ENCODE data around the gene EML3.
A peak's percentile ranks its signal among the peaks of the same experiment; 100 is the strongest.

EML3 gene

DNA sequence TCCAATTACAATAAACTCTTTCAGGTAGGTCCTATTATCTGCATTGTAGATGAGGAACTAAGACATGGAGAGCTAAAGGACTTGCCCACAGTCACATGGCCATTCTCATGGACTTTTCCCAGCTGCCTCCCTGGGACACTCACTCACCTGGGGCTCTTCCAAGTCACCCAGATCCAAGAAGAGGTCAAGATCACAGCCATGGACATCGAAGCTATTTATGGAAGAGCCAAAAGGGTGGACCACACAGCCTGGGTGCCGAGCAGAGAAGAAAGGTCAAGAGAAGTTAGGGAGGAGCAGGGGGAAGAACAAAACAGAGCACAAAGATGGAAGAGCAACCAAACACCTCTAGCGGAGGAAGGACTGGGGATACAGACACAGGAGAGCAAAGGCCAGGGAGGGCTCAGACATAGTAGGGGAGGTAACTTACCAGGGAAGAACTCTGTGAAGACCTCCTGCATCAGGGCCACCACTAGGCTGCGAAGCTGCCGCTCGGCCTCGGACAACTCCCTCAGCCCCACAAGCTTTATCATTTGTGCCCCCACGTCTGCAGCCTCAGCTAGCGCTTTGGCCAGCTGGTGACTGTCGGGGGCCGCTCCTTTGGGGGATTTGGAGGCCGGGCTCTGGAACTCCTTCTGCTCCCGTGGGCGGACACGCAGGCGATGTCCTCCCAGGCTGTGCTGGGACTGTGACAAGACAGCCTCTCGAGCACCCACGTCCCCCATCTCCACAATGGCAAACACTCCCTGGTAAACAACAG, 31.4 kb downstream of the EML3 start:
- H3K27me3 ChIP-seq (replicated peaks; ENCODE audit: control insufficient read depth, insufficient read depth, low read length, poor library complexity, severe bottlenecking), result no peaks in the 10 kb centered on the region
- peaks cover 46% of the 10 kb centered on the region for H3K36me3 ChIP-seq (ENCODE audit: control insufficient read depth, insufficient read depth, low read length)
- H3K4me3 ChIP-seq (ENCODE audit: insufficient read depth, low read depth, low read length, poor library complexity, severe bottlenecking), result no peak overlapping the region
- no peaks in the 10 kb centered on the region for H3K4me1 ChIP-seq (ENCODE audit: control insufficient read depth, insufficient read depth, low read length, poor library complexity, severe bottlenecking)
- no peaks in the 10 kb centered on the region for H3K9me3 ChIP-seq (ENCODE audit: control insufficient read depth, low read length)
- no peak overlapping the region for H3K27ac ChIP-seq (ENCODE audit: insufficient read depth, low read length, poor library complexity, severe bottlenecking)
- no peak for DNase-seq

DNA sequence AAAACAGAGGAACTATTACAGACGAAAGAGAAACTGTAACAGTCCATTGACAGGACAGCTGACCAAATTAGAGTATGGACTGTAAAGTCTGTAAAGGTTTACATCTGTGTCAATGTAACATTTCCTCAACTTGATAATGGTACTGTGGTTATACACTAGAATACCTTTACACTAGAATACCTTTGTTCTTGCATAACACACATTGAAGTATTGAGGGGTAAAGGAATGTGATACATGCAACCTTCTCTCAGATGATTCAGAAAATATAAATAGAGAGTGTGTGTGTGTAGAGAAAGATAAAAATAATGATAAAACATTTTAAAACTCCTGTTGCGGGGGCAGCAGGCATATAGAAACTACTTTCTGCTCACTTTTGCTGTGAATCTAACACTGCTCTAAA, 33.3 kb downstream of the EML3 start:
- DNase-seq, result no peak
- peaks cover 36% of the 10 kb centered on the region for H3K36me3 ChIP-seq (ENCODE audit: control insufficient read depth, insufficient read depth, low read length)
- H3K9me3 ChIP-seq (ENCODE audit: control insufficient read depth, low read length), result no peaks in the 10 kb centered on the region
- H3K4me1 ChIP-seq (ENCODE audit: control insufficient read depth, insufficient read depth, low read length, poor library complexity, severe bottlenecking), result no peaks in the 10 kb centered on the region
- H3K27me3 ChIP-seq (replicated peaks; ENCODE audit: control insufficient read depth, insufficient read depth, low read length, poor library complexity, severe bottlenecking), result no peaks in the 10 kb centered on the region
- no peak overlapping the region for H3K27ac ChIP-seq (ENCODE audit: insufficient read depth, low read length, poor library complexity, severe bottlenecking)
- H3K4me3 ChIP-seq (ENCODE audit: insufficient read depth, low read depth, low read length, poor library complexity, severe bottlenecking), result no peak overlapping the region

DNA sequence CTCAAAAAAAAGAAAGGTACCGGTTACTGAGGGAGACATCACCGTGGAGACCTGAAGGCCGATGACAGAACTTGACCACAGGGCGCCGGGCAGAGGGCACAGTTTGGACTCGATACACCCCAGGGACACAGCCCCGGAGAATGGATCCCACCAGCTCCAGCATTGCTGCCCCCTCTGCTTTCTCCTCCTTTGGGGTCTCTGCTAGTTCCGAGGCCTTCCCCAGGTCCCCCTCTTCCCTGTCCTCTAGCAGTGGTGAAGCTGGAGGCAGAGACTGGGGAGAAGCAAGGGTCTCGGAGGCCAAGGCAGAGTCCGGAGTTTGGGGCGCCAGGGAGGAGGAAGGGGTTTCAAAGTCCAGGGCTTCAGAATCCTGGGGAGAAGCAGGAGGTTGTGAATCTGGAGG, 34.0 kb downstream of the EML3 start:
- Histone ChIP-seq H3K4me1 (ENCODE audit: control insufficient read depth, insufficient read depth, low read length, poor library complexity, severe bottlenecking) (no peaks in the 10 kb centered on the region), H3K9me3 (ENCODE audit: control insufficient read depth, low read length) (no peaks in the 10 kb centered on the region), H3K36me3 (ENCODE audit: control insufficient read depth, insufficient read depth, low read length) (peaks cover 34% of the 10 kb centered on the region), H3K4me3 (ENCODE audit: insufficient read depth, low read depth, low read length, poor library complexity, severe bottlenecking) (no peak overlapping the region), H3K27ac (ENCODE audit: insufficient read depth, low read length, poor library complexity, severe bottlenecking) (no peak overlapping the region), H3K27me3 (replicated peaks; ENCODE audit: control insufficient read depth, insufficient read depth, low read length, poor library complexity, severe bottlenecking) (no peaks in the 10 kb centered on the region)
- no peak for DNase-seq

DNA sequence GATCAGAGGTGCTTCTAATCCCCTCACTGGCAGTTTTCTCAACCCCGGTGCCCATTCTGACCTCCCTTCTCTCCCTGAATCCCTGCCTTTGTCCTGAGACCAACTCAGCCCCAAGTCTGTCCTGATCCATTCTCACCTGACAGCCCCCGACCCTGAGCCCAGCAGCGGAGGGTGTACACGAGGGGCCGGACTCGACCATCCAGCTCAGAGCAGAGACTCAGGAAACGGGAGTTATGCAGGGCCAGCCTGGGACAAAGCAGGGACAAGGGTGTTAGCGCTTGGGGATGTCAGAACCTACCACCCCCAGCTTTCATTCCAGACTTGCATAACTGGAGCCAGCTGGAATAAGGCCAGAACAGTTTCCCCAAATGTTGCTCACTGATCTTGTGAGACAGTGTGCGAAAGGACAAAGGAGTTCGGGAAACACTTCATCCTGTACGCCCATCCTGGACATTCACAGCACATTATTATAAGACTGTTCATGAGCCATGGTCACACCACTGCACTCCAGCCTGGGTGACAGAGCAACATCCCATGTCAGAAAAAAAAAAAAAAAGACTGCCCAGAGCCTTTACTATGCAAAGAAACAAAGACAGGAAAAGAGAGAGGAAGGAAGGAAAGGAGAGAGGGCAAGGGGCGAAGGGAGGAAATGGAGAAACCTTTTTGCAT, 35.4 kb downstream of the EML3 start:
- H3K27ac ChIP-seq (ENCODE audit: insufficient read depth, low read length, poor library complexity, severe bottlenecking), result no peak overlapping the region

DNA sequence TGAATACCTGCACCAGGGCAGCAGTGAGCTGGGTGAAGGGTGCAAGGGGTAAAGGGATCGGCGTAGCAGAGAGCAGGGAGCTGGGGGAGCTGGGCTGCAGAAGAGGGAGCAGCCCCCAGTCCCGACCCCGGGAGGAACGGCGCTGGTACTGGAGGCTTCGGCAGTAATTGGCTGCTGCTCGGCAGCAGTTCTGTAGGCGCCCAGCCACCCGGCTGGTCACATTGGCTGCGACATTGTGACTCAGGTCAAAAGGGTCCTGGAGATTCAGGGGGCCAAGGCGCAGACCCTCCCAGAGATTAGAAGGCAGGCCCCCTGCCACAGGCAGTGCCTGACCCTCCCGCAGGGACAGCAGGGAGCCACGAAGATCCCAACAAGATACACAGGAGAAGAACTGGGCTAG, 36.7 kb downstream of the EML3 start:
- peaks cover 34% of the 10 kb centered on the region for H3K36me3 ChIP-seq (ENCODE audit: control insufficient read depth, insufficient read depth, low read length)
- H3K9me3 ChIP-seq (ENCODE audit: control insufficient read depth, low read length), result no peaks in the 10 kb centered on the region
- H3K27me3 ChIP-seq (replicated peaks; ENCODE audit: control insufficient read depth, insufficient read depth, low read length, poor library complexity, severe bottlenecking), result no peaks in the 10 kb centered on the region
- no peak overlapping the region for H3K27ac ChIP-seq (ENCODE audit: insufficient read depth, low read length, poor library complexity, severe bottlenecking)
- H3K4me1 ChIP-seq (ENCODE audit: control insufficient read depth, insufficient read depth, low read length, poor library complexity, severe bottlenecking), result peaks cover 15% of the 10 kb centered on the region
- DNase-seq, result no peak
- no peak overlapping the region for H3K4me3 ChIP-seq (ENCODE audit: insufficient read depth, low read depth, low read length, poor library complexity, severe bottlenecking)

More for the DNA sequence above, 35.4 kb downstream of the EML3 start:
- Histone ChIP-seq H3K9me3 (ENCODE audit: control insufficient read depth, low read length) (no peaks in the 10 kb centered on the region), H3K36me3 (ENCODE audit: control insufficient read depth, insufficient read depth, low read length) (peaks cover 30% of the 10 kb centered on the region), H3K4me1 (ENCODE audit: control insufficient read depth, insufficient read depth, low read length, poor library complexity, severe bottlenecking) (peaks cover 12% of the 10 kb centered on the region), H3K27me3 (replicated peaks; ENCODE audit: control insufficient read depth, insufficient read depth, low read length, poor library complexity, severe bottlenecking) (no peaks in the 10 kb centered on the region), H3K4me3 (ENCODE audit: insufficient read depth, low read depth, low read length, poor library complexity, severe bottlenecking) (no peak overlapping the region)
- no peak for DNase-seq

- Histone ChIP-seq H3K27ac (ENCODE audit: insufficient read depth, low read length, poor library complexity, severe bottlenecking) (no peak overlapping the region), H3K9me3 (ENCODE audit: control insufficient read depth, low read length) (no peaks in the 10 kb centered on the region), H3K27me3 (replicated peaks; ENCODE audit: control insufficient read depth, insufficient read depth, low read length, poor library complexity, severe bottlenecking) (no peaks in the 10 kb centered on the region), H3K4me1 (ENCODE audit: control insufficient read depth, insufficient read depth, low read length, poor library complexity, severe bottlenecking) (peaks cover 15% of the 10 kb centered on the region), H3K4me3 (ENCODE audit: insufficient read depth, low read depth, low read length, poor library complexity, severe bottlenecking) (no peak overlapping the region), H3K36me3 (ENCODE audit: control insufficient read depth, insufficient read depth, low read length) (peaks cover 39% of the 10 kb centered on the region)
- DNase-seq, result no peak
Measured at GRCh38 chr11:62575156-62575555, 37.4 kb downstream of the EML3 start.

DNA sequence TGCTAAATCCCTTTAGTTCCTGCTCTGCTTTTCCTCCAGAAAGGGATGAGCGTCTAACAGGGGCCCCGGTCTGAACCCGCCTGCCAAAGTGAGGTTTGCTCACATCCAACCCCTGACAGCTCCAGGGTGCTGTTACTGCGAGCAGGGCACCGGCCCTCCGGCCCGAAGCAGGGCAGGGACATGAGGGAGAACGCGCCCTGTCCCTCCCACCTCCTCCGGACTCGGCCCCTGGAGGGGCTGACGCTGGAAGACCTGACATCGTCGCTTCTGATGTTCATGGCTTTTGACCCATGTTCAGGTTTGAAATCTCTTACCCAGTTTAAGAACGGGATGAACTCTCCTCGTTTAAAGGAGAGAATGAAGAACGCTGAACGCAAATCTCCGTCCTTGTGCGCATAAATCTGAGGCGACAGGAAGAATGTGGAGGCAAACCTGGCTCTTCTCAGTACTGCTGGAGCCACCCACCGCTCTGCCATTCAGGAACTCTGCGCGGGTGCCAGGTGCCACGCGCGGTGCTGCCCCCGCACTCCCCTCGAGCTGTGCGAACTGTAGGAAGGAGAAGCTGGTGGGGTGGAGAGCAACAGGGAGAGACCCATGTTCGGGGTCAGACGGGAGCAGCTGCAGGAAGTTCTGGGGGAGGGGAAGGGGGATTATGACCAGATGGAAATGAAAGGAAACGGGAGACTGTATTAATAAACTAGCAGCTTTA, 38.1 kb downstream of the EML3 start:
- H3K9me3 ChIP-seq (ENCODE audit: control insufficient read depth, low read length), result no peaks in the 10 kb centered on the region
- no peak for DNase-seq
- peak overlapping the region; percentile 84 for H3K4me3 ChIP-seq (ENCODE audit: insufficient read depth, low read depth, low read length, poor library complexity, severe bottlenecking)
- H3K36me3 ChIP-seq (ENCODE audit: control insufficient read depth, insufficient read depth, low read length), result peaks cover 45% of the 10 kb centered on the region
- no peaks in the 10 kb centered on the region for H3K27me3 ChIP-seq (replicated peaks; ENCODE audit: control insufficient read depth, insufficient read depth, low read length, poor library complexity, severe bottlenecking)
- H3K4me1 ChIP-seq (ENCODE audit: control insufficient read depth, insufficient read depth, low read length, poor library complexity, severe bottlenecking), result peaks cover 15% of the 10 kb centered on the region
- H3K27ac ChIP-seq (ENCODE audit: insufficient read depth, low read length, poor library complexity, severe bottlenecking), result peak overlapping the region; percentile 79

DNA sequence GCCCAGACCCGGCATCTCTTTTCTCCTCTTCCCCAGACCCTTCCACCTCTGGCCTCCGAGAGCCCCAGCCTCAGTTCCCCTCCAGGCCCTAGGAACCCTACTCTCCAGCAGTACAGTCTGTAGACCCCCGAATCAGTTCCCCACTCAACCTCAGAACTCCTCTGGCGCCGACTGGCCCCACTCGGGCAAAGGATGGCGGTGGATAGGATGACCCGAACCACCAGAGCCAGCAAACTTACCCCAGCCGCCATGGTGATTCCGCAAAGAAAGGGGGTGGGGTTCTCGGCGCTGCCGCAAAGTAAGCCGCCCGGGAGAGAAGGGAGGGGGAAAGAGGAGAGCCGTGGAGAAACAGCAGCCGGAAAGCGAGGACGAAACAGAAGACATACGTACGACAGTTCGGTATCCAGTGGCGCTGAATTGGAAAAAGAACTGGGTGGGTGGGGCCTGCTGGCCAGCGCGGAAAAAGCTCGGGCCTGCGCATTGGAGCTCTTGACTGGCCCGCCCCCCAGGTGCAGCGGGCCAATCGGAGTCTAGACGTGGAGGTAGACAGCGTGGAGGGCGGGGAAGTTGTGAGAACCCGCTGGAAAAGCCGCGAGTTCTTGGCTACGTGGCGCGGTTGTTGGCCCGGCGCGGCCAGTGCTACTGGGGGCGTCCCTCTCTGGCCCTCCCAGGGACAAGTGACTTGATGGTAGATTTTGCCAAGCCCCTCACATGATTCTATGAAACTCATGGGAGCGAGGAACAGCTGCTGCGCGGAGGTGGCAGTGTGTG, 38.8 kb downstream of the EML3 start, which contains the start of gene EEF1G:
EEF1G (minus strand) TSS at position 300 of the 771 bp plus-strand sequence; CDS start at position 251, 49 bp downstream.
- peak; percentile 96 to 98 (median 98) for DNase-seq
- H3K36me3 ChIP-seq (ENCODE audit: control insufficient read depth, insufficient read depth, low read length), result peaks cover 39% of the 10 kb centered on the region
- H3K27ac ChIP-seq (ENCODE audit: insufficient read depth, low read length, poor library complexity, severe bottlenecking), result peak within 1 kb of the TSS; percentile 84
- peaks cover 15% of the 10 kb centered on the region for H3K4me1 ChIP-seq (ENCODE audit: control insufficient read depth, insufficient read depth, low read length, poor library complexity, severe bottlenecking)
- H3K9me3 ChIP-seq (ENCODE audit: control insufficient read depth, low read length), result no peaks in the 10 kb centered on the region
- H3K4me3 ChIP-seq (ENCODE audit: insufficient read depth, low read depth, low read length, poor library complexity, severe bottlenecking), result peak within 1 kb of the TSS; percentile 97
- no peaks in the 10 kb centered on the region for H3K27me3 ChIP-seq (replicated peaks; ENCODE audit: control insufficient read depth, insufficient read depth, low read length, poor library complexity, severe bottlenecking)

- Histone ChIP-seq H3K4me3 (ENCODE audit: insufficient read depth, low read depth, low read length, poor library complexity, severe bottlenecking) (peak overlapping the region; percentile 97), H3K4me1 (ENCODE audit: control insufficient read depth, insufficient read depth, low read length, poor library complexity, severe bottlenecking) (peaks cover 18% of the 10 kb centered on the region), H3K36me3 (ENCODE audit: control insufficient read depth, insufficient read depth, low read length) (peaks cover 35% of the 10 kb centered on the region), H3K27me3 (replicated peaks; ENCODE audit: control insufficient read depth, insufficient read depth, low read length, poor library complexity, severe bottlenecking) (no peaks in the 10 kb centered on the region), H3K27ac (ENCODE audit: insufficient read depth, low read length, poor library complexity, severe bottlenecking) (peak overlapping the region; percentile 84), H3K9me3 (ENCODE audit: control insufficient read depth, low read length) (no peaks in the 10 kb centered on the region)
- DNase-seq, result no peak
Measured at GRCh38 chr11:62573006-62573591, 39.5 kb downstream of the EML3 start.
